Measurements from ENCODE around the gene GPR158.
A peak's percentile ranks its signal among the peaks of the same experiment; 100 is the strongest.

The GPR158 gene

DNA sequence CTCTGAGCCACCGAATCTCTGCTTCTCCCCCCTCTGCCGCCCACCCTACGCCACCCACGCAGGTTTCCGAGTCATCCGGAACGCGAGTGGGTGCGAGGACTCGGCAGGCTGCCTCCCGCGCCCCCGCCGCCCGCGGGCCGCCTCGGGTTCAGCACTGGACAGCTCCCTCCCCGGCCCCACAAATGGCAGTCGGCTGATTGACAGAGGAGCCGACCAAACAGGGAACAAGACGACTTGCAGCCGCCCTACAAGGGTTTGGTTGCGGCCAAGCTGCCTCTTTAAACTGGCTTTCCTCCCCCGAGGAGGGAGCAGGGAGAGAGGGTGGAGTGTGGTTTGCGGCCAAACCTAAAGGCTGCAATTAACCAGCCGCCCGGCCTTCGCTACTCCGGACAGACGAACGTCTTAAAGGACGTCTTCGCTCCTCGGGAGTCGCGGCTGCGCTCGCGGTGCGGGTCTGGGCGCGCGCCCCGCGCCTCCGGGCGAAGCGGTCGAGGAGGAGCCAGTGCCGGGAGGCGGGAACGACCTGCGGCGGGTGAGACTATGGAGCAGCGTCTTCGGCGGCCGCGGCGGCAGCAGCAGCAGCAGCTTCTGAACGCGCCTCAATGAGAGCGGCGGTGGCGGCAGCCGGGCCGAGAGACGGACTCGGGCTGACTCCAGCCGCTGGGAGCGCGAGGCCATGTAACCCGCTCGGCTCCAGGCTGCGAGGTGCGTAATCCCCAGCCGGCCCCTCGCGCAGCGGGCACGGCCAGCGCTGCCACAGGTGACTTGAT, at the start of gene GPR158:
Gene GPR158, plus strand, starts transcription at position 541 of the 770 bp plus-strand sequence. CDS start 420 bp downstream, outside the sequence.
- TF ChIP-seq CTCF (IDR thresholded peaks at IDR 0.05; ENCODE audit: low read depth, low read length) = no peak
- peak within 1 kb of the TSS; percentile 47 for H3K4me3 ChIP-seq (ENCODE audit: low read depth, low read length)
- in situ Hi-C loops (cut with HindIII; ENCODE audit: low sequenced_read_pairs) = no loop called here
- peak; percentile 95 for DNase-seq (ENCODE audit: low read depth, low spot score)

DNA sequence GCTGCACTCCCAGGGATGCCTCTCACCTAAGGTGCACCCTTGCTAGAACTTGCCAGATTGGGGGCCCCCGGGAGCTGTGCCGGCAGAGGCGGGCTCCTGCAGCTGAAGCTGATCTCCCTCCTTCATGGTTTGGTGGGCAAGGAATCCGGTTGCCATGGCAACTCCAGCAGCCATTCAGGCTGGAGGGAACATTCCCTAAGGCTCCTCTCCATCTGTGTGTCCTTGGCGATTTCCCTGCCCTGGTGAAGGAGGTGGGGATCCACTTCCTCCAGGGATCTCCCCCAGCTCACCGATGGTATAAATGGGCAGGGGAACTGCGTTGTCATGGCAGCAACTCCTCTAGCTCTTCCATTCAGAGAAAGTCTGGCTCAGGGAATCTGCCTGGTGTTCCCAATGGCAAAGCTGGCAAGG, 49.6 kb upstream of the GPR158 start:
- no peak overlapping the region for H3K4me3 ChIP-seq (ENCODE audit: low read depth, low read length)
- no peak for DNase-seq (ENCODE audit: low read depth, low spot score)
- TF ChIP-seq CTCF (IDR thresholded peaks at IDR 0.05; ENCODE audit: low read depth, low read length) = no peak
- in situ Hi-C loops (cut with HindIII; ENCODE audit: low sequenced_read_pairs) = no loop called here

DNA sequence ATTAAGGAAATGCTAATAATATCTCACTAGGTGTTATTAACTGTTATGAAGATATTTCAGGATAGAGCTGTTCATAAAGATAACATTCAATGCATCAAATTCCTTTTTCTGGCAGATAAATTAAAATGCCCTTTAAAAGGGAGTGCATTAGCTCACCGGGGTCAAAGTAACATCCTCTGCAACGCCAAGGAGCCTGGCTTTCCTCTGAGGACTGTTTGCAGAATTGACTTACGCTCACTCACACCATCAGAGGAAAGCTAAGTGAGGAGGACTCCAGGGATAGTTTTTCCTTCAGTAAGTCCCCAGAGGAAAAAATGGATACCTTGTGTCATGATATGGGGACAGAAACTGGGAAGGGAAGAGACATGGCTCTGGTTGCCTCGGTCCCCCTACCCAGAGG, 45.2 kb upstream of the GPR158 start:
- no peak for DNase-seq (ENCODE audit: low read depth, low spot score)
- H3K4me3 ChIP-seq (ENCODE audit: low read depth, low read length) = no peak overlapping the region
- in situ Hi-C loops (cut with HindIII; ENCODE audit: low sequenced_read_pairs) = no loop called here
- no peak for TF ChIP-seq CTCF (IDR thresholded peaks at IDR 0.05; ENCODE audit: low read depth, low read length)

DNA sequence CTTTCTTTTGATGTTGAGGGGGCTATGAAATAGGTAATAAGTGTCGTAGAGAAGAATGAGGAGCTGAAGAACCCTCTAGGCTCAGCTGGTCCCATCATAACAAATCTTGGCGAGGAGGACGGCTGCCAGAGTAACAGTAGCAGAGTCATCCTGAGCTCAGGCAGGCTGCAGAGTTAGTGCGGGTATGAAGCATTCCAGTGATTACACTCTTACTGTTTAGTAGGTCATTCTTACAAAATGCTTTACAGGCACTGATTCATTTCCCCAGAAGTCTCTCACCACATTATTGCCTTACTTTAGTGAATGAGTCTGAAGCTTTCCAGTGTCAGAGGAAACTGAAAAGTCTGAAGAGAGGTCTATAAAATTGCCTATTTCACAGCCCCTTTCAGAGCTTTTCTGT, 43.9 kb upstream of the GPR158 start:
- DNase-seq (ENCODE audit: low read depth, low spot score) = peak; percentile 69
- in situ Hi-C loops (cut with HindIII; ENCODE audit: low sequenced_read_pairs) = no loop called here
- no peak for TF ChIP-seq CTCF (IDR thresholded peaks at IDR 0.05; ENCODE audit: low read depth, low read length)
- no peak overlapping the region for H3K4me3 ChIP-seq (ENCODE audit: low read depth, low read length)

GRCh38 chr10:25142116-25142864, 32.5 kb upstream of the GPR158 start:
- no peak overlapping the region for H3K4me3 ChIP-seq (ENCODE audit: low read depth, low read length)
- no peak for TF ChIP-seq CTCF (IDR thresholded peaks at IDR 0.05; ENCODE audit: low read depth, low read length)
- peak; percentile 1 for DNase-seq (ENCODE audit: low read depth, low spot score)
- in situ Hi-C loops (cut with HindIII; ENCODE audit: low sequenced_read_pairs) = no loop called here

GRCh38 chr10:25157650-25158049, 17.2 kb upstream of the GPR158 start:
- in situ Hi-C loops (cut with HindIII; ENCODE audit: low sequenced_read_pairs) = no loop called here
- DNase-seq (ENCODE audit: low read depth, low spot score) = no peak
- H3K4me3 ChIP-seq (ENCODE audit: low read depth, low read length) = no peak overlapping the region
- no peak for TF ChIP-seq CTCF (IDR thresholded peaks at IDR 0.05; ENCODE audit: low read depth, low read length)
